H1 (cell line): ENCODE data around the gene CCDC141. TPM values are rescaled to one million over a fixed set of nuclear protein-coding genes. Genes with fewer than 3 reads are reported as not detected.

ENCODE experiments used
- CREB1 ChIP-seq: IDR thresholded peaks from 2 replicates; pipeline ENCODE4 v1.6.1; 2012; ENCODE audit warnings: inconsistent platforms
- NRF1 ChIP-seq: IDR thresholded peaks from 2 replicates; pipeline ENCODE4 v1.6.1; 2011; ENCODE audit warnings: mild to moderate bottlenecking, low read depth, low read length, improper control_type of control experiment
- PHF8 ChIP-seq: fragments of 200-600 bp; sonication (generic); conservative IDR thresholded peaks from 2 replicates; pipeline ENCODE4 v1.7.1; 2012; ENCODE audit warnings: low read depth, mild to moderate bottlenecking, inconsistent platforms, low read length, moderate library complexity
- RAD21 ChIP-seq, 2 experiments: IDR thresholded peaks in 1 of 2; conservative IDR thresholded peaks in 1 of 2; 2 replicates each; pipeline ENCODE4 v1.6.1; 2011; ENCODE audit warnings: low read depth in 2 of 2, low read length in 2 of 2, improper control_type of control experiment in 1 of 2, inconsistent platforms in 1 of 2, mild to moderate bottlenecking in 1 of 2, moderate library complexity in 1 of 2
- polyA plus RNA-seq, 7 experiments: library from polyadenylated mRNA; depleted of rRNA in 3 of 7; stranded (reverse) in 5 of 7; unstranded in 2 of 7; fragments of >200 nt in 5 of 7; fragments of 200-250 nt in 2 of 7; gene quantifications; 1 replicate in 5 of 7; 2 replicates in 1 of 7; 4 replicates in 1 of 7; pipeline versions ENCODE4 v1.2.1 to v1.2.3, GENCODE V29; 2011 to 2013; ENCODE audit warnings: missing spikeins in 2 of 7, mixed read lengths in 2 of 7
- total RNA-seq: library from RNA; stranded (reverse); fragmentation: NEBNext Ultra II Directional; extraction: Animal tissue kit (Norgen Biotek cat#: 25700); gene quantifications from 2 replicates; pipeline ENCODE4 v1.2.1, GENCODE V29; 2021

Gene CCDC141
- total and polyA plus RNA-seq, 2 of the 8 experiments (the other 6 are each of a cell fraction or from before 2014, with no cell fraction given), result 0.56 to 21.6 TPM

DNA sequence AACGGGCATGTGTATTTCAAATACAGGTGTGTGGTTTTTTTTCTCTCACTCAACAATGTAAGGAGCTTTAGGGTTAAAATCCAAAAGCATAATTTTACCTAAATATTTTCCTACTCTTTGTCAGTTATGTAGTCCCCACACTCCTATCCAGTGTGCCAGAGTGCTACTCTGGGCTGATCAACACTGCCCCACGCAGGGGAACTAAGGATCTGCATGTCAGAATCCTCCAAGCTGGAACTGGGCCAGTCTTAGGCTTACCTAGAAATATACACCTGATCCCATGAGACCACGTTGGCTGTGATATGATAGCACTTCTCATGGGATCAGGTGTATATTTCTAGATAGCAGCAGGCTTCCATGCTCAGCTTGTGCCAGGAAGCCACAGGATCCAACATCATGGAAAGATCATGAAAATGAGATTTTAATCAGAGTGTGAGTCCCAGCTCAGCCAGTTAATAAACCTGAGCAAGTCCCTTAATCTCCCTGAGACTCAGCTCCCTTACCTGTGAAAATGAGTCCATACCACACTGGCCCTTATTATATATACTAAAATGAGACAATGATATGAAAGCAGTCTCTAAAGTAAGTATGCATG lies 29.7 kb downstream of the CCDC141 start (continued):
- no peak for TF ChIP-seq CREB1
- no peak for TF ChIP-seq PHF8
- no peak for TF ChIP-seq NRF1
- peak; percentile 81 to 85 for TF ChIP-seq RAD21 (IDR thresholded peaks at IDR 0.05 in 1 of 2, conservative IDR thresholded peaks at IDR 0.05 in 1 of 2; ENCODE audit: low read depth in 2 of 2, low read length in 2 of 2)
- TF ChIP-seq, all 59 proteins: peak for 2
